ENCODE data around the gene SERPINF2.
A peak's percentile ranks its signal among the peaks of the same experiment; 100 is the strongest.

GRCh38 chr17:1720856-1721386 is 21.8 kb upstream of the SERPINF2 start:
- TF ChIP-seq CTCF (conservative IDR thresholded peaks at IDR 0.05 in 1 of 2, IDR thresholded peaks at IDR 0.05 in 1 of 2; ENCODE audit: low read depth in 1 of 2, low read length in 2 of 2) (peak; percentile 99), EZH2 (IDR thresholded peaks at IDR 0.05; ENCODE audit: low read length, missing control alignments) (no peak)

Data from fibroblast of lung (primary cell).